Effector CD4-positive, alpha-beta T cell (primary cell): ENCODE data around the gene FCAR. TPM values are rescaled to one million over a fixed set of nuclear protein-coding genes. Genes with fewer than 3 reads are reported as not detected.
"Not testable (repeated sequence)": the region's sequence is repeated elsewhere in the genome, so short reads cannot be mapped to it uniquely, and the experiment has no call there.

Experiments used
- DNase-seq: peaks from one replicate; pipeline ENCODE4 v3.0.0-alpha.2; 2020
- total RNA-seq: gene quantifications from one replicate; lab custom pipeline; 2026; lab: John Stamatoyannopoulos, UW

FCAR gene
- total RNA-seq, result not detected

DNA sequence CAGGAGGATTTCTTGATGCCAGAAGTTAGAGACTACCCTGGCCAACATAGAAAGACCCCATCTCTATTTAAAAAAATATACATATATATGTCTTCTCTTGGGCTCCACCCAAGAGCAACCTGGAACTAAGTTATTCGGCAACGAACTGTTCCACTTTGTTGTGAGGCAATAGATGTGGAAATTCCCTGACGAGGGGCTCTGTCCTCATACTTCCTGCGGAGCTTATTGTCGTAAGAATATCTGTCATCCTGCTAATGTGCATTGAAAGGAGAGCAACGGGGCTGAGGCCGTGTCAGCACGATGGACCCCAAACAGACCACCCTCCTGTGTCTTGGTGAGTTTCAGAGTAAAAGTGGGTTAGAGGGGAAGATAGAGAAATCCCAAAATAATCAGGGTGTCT lies at the start of gene FCAR:
TSS of gene FCAR (plus strand) at position 246 of the 400 bp plus-strand sequence. CDS start at position 301, 55 bp downstream.
- DNase-seq, result no peak

DNA sequence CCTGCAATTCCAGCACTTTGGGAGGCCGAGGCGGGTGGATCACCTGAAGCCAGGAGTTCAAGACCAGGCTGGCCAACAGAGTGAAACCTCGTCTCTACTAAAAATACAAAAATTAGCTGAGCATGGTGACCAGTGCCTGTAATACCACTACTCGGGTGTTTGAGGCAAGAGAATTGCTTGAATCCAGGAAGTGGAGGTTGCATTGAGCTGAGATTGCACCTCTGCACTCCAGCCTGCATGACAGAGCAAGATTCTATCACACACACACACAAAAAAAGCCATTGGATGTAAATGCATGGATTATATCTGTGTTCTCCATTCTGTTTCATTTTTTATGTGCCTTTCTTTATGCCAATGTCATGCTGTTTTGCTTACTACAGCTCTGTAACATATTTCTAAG lies 49.6 kb upstream of the FCAR start:
- DNase-seq, result not testable (repeated sequence)

DNA sequence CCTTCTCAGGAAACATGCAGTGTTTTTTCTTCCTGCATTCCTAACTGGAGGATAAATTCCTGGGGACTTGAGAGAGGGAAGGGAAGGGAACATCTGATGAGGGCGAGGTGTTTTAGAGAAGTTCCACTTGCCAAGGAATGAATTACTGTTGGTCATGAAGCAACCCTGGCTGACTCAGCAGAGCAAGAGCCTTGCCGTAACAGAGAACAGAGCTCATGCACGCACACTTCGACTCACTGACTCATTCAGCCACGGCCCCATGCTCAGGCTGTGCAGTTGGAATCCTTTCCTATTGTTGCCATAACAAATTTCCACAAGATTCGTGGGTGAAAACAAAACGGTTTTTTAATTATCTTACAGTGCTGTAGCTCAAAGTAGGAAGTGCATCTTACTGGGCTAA lies 48.7 kb upstream of the FCAR start:
- DNase-seq, result not testable (repeated sequence)

GRCh38 chr19:54828064-54828463 lies 46.0 kb upstream of the FCAR start:
- not testable (repeated sequence) for DNase-seq

- DNase-seq, result not testable (repeated sequence)
These were observed 41.5 kb upstream of the FCAR start, which contains the start of gene KIR2DS4 for GRCh38 chr19:54832496-54832895. Gene KIR2DS4 (plus strand): TSS chr19:54832676.

- DNase-seq, result not testable (repeated sequence)
These were observed 38.9 kb upstream of the FCAR start for GRCh38 chr19:54835126-54835525.

DNA sequence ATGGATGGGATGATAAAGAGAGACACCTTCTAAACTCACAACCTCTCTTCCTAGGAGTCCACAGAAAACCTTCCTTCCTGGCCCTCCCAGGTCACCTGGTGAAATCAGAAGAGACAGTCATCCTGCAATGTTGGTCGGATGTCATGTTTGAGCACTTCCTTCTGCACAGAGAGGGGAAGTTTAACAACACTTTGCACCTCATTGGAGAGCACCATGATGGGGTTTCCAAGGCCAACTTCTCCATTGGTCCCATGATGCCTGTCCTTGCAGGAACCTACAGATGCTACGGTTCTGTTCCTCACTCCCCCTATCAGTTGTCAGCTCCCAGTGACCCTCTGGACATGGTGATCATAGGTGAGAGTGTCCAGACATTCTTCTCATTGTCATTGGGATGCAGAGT lies 36.5 kb upstream of the FCAR start:
- DNase-seq, result not testable (repeated sequence)

DNA sequence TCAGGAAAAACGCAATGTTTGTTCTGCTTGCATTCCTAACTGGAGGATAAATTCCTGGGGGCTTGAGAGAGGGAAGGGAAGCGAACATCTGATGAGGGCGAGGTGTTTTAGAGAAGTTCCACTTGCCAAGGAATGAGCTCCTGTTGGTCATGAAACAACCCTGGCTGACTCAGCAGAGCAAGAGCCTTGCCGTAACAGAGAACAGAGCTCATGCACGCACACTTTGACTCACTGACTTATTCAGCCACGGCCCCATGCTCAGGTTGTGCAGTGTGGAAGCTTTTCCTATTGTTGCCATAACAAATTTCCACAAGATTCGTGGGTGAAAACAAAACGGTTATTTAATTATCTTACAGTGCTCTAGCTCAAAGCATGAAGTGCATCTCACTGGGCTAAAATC lies 30.9 kb upstream of the FCAR start:
- DNase-seq, result not testable (repeated sequence)

DNA sequence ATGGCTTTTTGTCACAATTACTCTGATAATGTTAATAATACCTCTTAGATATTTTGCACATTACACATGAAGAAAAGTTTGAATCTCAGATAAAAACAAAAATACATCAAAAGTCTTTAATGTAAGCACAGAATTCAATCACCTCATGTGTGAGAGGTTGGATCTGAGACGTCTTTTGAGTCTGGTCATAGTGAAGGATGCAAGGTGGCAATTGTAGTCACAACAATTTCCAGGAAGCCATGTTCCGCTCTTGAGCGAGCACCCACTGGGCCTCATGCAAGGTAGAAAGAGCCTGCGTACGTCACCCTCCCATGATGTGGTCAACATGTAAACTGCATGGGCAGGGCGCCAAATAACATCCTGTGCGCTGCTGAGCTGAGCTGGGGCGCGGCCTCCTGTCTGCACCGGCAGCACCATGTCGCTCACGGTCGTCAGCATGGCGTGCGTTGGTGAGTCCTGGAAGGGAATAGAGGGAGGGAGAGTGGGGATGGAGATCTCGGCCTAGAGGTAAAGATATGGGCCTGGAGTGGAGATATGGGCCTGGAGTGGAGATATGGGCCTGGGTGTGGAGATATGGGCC lies 23.9 kb upstream of the FCAR start, which contains the start of gene KIR3DL2:
TSS of gene KIR3DL2 (plus strand) at position 383 of the 580 bp plus-strand sequence. CDS start at position 416, 33 bp downstream.
- not testable (repeated sequence) for DNase-seq

- DNase-seq, result no peak
These were observed 23.1 kb upstream of the FCAR start for GRCh38 chr19:54850930-54851329.

- no peak for DNase-seq
These were observed 22.7 kb upstream of the FCAR start for GRCh38 chr19:54851353-54851752.

DNA sequence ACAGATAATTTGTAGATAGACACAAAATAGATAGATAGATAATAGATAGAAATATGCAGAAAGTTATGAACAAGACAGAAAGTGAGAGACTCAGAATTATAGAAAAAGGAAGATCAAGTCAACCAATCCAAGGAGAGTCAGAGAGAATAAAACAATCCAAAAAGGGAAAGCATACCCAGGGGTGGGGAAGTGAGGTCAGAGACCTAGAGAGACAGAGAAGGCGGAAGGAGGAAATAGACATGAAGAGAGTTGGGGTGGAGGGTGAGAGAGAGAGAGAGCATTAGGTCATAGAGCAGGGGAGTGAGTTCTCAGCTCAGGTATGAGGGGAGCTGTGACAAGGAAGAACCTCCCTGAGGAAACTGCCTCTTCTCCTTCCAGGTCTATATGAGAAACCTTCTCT lies 18.8 kb upstream of the FCAR start:
- DNase-seq, result not testable (repeated sequence)

- DNase-seq, result not testable (repeated sequence)
These were observed 15.6 kb upstream of the FCAR start for GRCh38 chr19:54858476-54858875.

- DNase-seq, result not testable (repeated sequence)
These were observed 14.6 kb upstream of the FCAR start for GRCh38 chr19:54859421-54859820.

GRCh38 chr19:54863459-54863858 lies 10.6 kb upstream of the FCAR start:
- DNase-seq, result not testable (repeated sequence)

- no peak for DNase-seq
These were observed 2.3 kb upstream of the FCAR start for GRCh38 chr19:54871696-54872095.

- DNase-seq, result no peak
These were observed 1.5 kb downstream of the FCAR start for GRCh38 chr19:54875506-54875905.

GRCh38 chr19:54877471-54877870 lies 3.4 kb downstream of the FCAR start:
- DNase-seq, result no peak

DNA sequence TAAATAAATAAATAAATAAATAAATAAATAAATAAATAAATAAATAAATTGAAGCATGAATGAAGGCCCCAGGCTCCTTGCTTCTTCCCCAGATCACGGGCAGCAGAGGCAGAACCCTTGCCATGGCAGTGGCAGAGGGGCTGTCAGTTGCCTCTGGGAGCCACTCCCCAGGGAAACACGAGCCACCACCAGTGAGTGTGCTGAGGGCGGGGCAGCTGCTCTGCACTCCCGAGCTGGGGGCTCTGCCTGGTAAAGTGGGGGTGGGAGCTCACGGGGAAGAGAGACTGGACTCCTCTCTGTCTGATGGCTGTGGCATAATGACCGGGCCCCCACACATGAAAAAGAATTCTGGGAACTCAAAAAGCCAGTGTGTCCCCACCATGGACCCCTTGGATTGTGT lies 7.8 kb downstream of the FCAR start:
- DNase-seq, result no peak

DNA sequence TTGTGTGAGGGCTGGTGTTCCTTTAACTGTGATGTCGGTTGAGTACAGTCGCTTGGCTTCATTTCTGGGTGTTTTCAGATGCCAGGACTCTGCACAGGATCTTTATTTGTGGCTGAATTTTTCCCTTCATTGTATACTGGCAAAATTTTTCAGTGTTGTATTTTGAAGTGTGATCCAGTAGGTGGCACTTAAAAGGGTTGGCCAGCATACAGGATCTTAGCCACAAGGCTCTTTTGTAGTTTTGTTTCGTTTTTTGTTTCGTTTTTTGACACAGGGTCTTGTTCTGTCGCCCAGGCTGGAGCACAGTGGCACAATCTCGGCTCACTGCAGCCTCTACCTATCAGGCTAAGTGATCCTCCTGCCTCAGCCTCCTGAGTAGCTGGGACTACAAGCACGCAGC lies 8.7 kb downstream of the FCAR start:
- no peak for DNase-seq

- no peak for DNase-seq
These were observed 9.2 kb downstream of the FCAR start for GRCh38 chr19:54883228-54883627.

GRCh38 chr19:54888239-54888638 lies 14.2 kb downstream of the FCAR start:
- DNase-seq, result no peak

DNA sequence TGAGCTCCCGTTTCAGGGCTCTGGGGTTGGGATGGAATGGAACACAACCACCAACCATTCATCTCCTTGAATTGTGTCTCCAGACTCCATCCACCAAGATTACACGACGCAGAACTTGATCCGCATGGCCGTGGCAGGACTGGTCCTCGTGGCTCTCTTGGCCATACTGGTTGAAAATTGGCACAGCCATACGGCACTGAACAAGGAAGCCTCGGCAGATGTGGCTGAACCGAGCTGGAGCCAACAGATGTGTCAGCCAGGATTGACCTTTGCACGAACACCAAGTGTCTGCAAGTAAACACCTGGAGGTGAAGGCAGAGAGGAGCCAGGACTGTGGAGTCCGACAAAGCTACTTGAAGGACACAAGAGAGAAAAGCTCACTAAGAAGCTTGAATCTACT lies 15.5 kb downstream of the FCAR start:
- no peak for DNase-seq

DNA sequence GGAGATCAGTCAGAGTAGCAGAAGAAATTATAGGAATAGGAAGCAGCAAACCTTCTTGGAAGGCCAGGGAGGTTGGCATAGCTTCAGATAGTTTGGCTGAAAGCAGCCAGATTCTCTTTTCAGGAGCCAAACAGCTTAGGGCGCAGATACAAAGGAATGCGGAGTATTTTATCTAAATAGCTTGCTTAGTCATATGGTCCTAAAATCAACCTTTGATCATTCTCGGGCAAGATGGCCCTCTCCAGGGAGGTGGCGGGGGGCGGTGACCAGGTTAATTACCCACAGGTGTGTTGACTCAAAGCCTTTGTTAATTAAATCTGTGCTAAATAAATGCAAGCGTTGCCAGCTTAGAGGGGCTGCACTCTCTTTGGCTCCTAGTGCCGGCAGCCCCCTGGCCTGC lies 19.4 kb downstream of the FCAR start:
- DNase-seq, result no peak

DNA sequence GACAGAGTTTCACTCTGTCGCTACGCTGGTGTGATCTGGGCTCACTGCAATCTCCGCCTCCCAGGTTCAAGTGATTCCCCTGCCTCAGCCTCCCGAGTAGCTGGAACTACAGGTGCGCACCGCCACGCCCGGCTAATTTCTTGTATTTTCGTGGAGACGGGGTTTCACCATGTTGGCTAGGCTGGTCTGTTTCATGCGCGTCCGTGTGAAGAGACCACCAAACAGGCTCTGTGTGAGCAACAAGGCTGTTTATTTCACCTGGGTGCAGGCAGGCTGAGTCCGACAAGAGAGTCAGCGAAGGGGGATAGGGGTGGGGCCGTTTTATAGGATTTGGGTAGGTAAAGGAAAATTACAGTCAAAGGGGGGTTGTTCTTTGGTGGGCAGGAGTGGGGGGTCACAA lies 20.1 kb downstream of the FCAR start:
- DNase-seq, result not testable (repeated sequence)
